ENCODE data around the gene SPEN.

SPEN gene

DNA sequence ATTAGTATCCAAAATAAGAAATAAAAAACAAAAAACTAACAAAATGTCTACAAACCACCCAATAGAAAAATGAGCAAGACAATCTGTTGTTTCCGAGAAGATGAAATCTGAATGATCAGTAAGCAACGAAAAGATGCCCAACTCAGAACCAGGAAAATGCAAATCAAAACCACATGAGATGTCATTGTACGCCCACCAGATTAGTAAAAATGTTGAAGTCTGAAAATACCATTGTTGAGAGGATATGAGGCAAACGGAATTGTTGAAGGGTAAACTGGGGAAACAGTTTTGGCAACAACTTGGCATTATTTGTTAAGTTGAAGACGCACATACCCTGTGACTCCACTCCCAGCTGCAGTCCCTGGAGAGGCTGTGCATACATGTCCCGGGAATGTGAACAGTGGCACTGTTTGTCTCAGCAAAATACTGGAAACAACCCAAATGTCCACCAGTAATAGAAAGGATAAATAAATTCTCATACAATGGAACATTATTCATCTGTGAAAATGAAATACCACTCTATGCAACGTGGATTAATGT, 117.8 kb downstream of the SPEN start:
- in situ Hi-C loops (cut with MboI; ENCODE audit: low pct_unique_long_range_greater_than_20kb, low sequenced_read_pairs, unreplicated experiment): no loop called here
- no peak for DNase-seq (ENCODE audit: low spot score)
- TF ChIP-seq, protein P1, sequence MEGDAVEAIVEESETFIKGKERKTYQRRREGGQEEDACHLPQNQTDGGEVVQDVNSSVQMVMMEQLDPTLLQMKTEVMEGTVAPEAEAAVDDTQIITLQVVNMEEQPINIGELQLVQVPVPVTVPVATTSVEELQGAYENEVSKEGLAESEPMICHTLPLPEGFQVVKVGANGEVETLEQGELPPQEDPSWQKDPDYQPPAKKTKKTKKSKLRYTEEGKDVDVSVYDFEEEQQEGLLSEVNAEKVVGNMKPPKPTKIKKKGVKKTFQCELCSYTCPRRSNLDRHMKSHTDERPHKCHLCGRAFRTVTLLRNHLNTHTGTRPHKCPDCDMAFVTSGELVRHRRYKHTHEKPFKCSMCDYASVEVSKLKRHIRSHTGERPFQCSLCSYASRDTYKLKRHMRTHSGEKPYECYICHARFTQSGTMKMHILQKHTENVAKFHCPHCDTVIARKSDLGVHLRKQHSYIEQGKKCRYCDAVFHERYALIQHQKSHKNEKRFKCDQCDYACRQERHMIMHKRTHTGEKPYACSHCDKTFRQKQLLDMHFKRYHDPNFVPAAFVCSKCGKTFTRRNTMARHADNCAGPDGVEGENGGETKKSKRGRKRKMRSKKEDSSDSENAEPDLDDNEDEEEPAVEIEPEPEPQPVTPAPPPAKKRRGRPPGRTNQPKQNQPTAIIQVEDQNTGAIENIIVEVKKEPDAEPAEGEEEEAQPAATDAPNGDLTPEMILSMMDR (IDR thresholded peaks at IDR 0.05; ENCODE audit: extremely low read depth, insufficient read depth, missing control alignments): no peak

DNA sequence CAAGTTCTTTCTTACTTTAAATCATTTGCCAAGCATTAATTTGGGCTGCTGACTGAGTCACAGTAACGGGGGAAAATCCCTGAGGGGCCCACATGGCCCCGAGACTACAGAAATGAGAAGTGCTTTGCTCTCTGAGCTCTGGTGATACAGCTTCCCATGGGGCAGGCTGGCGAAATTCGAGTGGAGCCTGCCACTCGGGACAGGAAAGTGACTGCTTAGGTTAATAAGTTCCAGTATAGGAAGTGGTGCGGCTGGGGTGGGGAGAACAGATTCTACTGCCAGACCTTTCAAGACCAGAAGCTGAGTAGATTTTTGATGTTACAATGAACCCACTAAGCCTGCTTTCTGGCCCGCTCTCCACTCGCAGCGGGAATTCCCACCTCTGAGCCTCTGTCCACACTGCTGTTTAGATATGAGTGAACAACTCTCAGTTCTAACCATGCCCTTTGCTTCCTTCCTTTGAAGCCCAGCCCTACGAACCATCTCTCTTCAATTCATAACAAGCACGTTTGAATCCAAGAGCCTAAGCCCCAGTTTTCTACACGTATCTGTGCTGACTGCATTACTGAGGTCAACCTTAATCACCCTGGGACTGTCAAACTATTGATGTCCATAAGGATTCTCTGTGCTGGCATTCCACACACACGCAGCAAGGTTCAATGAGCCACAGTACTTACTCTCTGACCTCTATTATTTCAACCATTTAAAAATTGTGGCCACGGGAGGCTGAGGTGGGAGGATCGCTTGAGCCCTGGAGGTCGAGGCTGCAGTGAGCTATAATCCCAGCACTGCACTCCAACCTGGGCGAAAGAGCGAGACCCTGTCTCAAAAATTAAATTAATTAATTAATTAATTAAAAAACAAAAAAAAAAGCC, 118.8 kb downstream of the SPEN start:
- TF ChIP-seq, protein P1 (IDR thresholded peaks at IDR 0.05; ENCODE audit: extremely low read depth, insufficient read depth, missing control alignments): no peak
- peak; percentile 89 for DNase-seq (ENCODE audit: low spot score)
- in situ Hi-C loops (cut with MboI; ENCODE audit: low pct_unique_long_range_greater_than_20kb, low sequenced_read_pairs, unreplicated experiment): no loop called here

- TF ChIP-seq, protein P1 (IDR thresholded peaks at IDR 0.05; ENCODE audit: extremely low read depth, insufficient read depth, missing control alignments): no peak
- no peak for DNase-seq (ENCODE audit: low spot score)
- in situ Hi-C loops (cut with MboI; ENCODE audit: low pct_unique_long_range_greater_than_20kb, low sequenced_read_pairs, unreplicated experiment): no loop called here
Measured at GRCh38 chr1:15966956-15967344, 119.4 kb downstream of the SPEN start.

DNA sequence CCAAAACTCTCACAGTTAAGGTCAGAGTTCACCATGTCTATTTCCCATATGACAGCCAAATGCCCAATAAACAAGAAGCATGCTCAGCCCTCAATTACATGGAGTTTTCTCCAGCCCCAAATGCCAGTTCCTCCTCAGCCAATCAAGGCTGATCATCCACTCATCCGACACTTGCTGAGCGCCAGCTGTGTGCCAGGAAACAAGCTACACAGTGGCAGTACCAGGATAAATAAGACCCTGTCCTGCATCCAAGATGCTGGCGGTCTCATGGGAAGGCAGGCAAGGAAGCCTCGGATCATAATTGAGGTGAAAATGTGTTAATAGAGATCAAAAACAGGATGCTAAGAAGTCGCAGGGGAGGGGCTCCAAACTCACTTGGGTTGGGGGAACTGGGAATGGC, 120.7 kb downstream of the SPEN start:
- in situ Hi-C loops (cut with MboI; ENCODE audit: low pct_unique_long_range_greater_than_20kb, low sequenced_read_pairs, unreplicated experiment): no loop called here
- TF ChIP-seq, protein P1 (IDR thresholded peaks at IDR 0.05; ENCODE audit: extremely low read depth, insufficient read depth, missing control alignments): no peak
- no peak for DNase-seq (ENCODE audit: low spot score)

DNA sequence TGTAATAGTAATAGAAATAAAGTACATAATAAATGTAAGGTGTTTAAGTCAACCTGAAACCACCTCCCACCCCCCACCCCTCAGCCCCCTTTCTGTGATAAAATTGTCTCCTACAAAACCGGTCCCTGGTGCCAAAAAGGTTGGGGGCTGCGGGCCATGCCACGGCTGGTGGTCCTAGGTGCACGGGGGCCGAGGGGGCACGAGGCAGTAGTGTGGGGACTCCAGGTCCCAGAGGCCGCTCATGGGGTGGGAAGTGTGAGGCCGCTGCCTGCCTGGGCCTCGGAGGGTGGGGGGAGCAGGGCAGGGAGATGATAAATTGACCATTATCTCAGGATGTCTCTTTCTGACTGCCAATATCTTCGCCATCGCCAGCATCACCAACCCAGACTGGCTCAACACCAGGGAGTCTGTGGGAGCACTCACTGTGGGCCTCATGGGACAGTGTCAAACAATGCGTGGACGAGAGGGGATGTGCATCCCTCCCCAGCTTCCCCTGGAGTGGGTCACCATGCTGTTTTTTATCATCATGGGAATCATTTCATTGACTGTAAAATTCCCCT, 121.9 kb downstream of the SPEN start:
- DNase-seq (ENCODE audit: low spot score): no peak
- TF ChIP-seq, protein P1 (IDR thresholded peaks at IDR 0.05; ENCODE audit: extremely low read depth, insufficient read depth, missing control alignments): no peak
- in situ Hi-C loops (cut with MboI; ENCODE audit: low pct_unique_long_range_greater_than_20kb, low sequenced_read_pairs, unreplicated experiment): no loop called here

GRCh38 chr1:15970911-15971310, 123.4 kb downstream of the SPEN start:
- in situ Hi-C loops (cut with MboI; ENCODE audit: low pct_unique_long_range_greater_than_20kb, low sequenced_read_pairs, unreplicated experiment): no loop called here
- no peak for DNase-seq (ENCODE audit: low spot score)
- TF ChIP-seq, protein P1 (IDR thresholded peaks at IDR 0.05; ENCODE audit: extremely low read depth, insufficient read depth, missing control alignments): no peak
